K562 (cell line): Measurements from ENCODE around the gene PCDH1. TPM values are rescaled to one million over a fixed set of nuclear protein-coding genes. Genes with fewer than 3 reads are reported as not detected.
A peak's percentile ranks its signal among the peaks of the same experiment; 100 is the strongest.

ENCODE experiments used
- FOXJ2 ChIP-seq: fragments of 200-800 bp; sonication (Bioruptor generic); IDR thresholded peaks from 2 replicates; pipeline ENCODE4 v1.6.1; 2016; ENCODE audit warnings: missing genetic modification characterization, missing compliant biosample characterization
- GATAD2B ChIP-seq: fragments of 450-650 bp; IDR thresholded peaks from 2 replicates; pipeline ENCODE4 v1.6.1; 2017; ENCODE audit warnings: mild to moderate bottlenecking, borderline replicate concordance
- HNRNPK ChIP-seq: fragments of 200-400 bp; formaldehyde crosslinking; IDR thresholded peaks from one replicate; pipeline ENCODE4 v1.6.1; 2018; ENCODE audit warnings: mild to moderate bottlenecking, low read depth, low read length; ENCODE audit not compliant: poor library complexity, severe bottlenecking
- IFI16 ChIP-seq: fragments of 250-450 bp; sonication (Bioruptor Pico); IDR thresholded peaks from 2 replicates; pipeline ENCODE4 v2.1.2; 2022; ENCODE audit warnings: mild to moderate bottlenecking, inconsistent platforms
- NONO ChIP-seq, 2 experiments: fragments of 200-400 bp in 1 of 2; fragments of 450-650 bp in 1 of 2; formaldehyde crosslinking in 1 of 2; IDR thresholded peaks; 2 replicates each; pipeline ENCODE4 v1.6.1; 2017; ENCODE audit warnings: low read depth in 2 of 2, mild to moderate bottlenecking in 2 of 2, moderate library complexity in 2 of 2, low read length in 1 of 2
- POLR2G ChIP-seq: fragments of 200-400 bp; formaldehyde crosslinking; IDR thresholded peaks from 2 replicates; pipeline ENCODE4 v1.6.1; 2017; ENCODE audit warnings: low read depth, mild to moderate bottlenecking, antibody characterized with exemption, low read length, moderate library complexity
- RB1 ChIP-seq: fragments of 450-650 bp; IDR thresholded peaks from 2 replicates; pipeline ENCODE4 v1.6.1; 2017; ENCODE audit warnings: low read depth, mild to moderate bottlenecking
- REST ChIP-seq, 2 experiments: fragments of 450-650 bp; formaldehyde crosslinking in 1 of 2; IDR thresholded peaks; 2 replicates each; pipeline versions ENCODE4 v1.4.0 to v1.6.1; 2014 to 2020; ENCODE audit warnings: mild to moderate bottlenecking in 2 of 2, borderline replicate concordance in 1 of 2, low read depth in 1 of 2
- SMAD2 ChIP-seq: fragments of 150-350 bp; IDR thresholded peaks from 2 replicates; pipeline ENCODE4 v1.6.1; 2014; ENCODE audit warnings: low read depth, mild to moderate bottlenecking, low read length
- TBL1XR1 ChIP-seq, 2 experiments: IDR thresholded peaks; 2 replicates each; pipeline ENCODE4 v1.6.1; 2012; ENCODE audit warnings: improper control_type of control experiment in 2 of 2, low read length in 2 of 2, mild to moderate bottlenecking in 1 of 2
- UBTF ChIP-seq, 2 experiments: IDR thresholded peaks; 2 replicates each; pipeline ENCODE4 v1.6.1; 2012; ENCODE audit warnings: improper control_type of control experiment in 2 of 2, low read depth in 2 of 2, low read length in 2 of 2, borderline replicate concordance in 1 of 2
- ZNF830 ChIP-seq: fragments of 250-450 bp; sonication (Bioruptor Pico); IDR thresholded peaks from 2 replicates; pipeline ENCODE4 v1.5.0; 2021; ENCODE audit warnings: mild to moderate bottlenecking
- polyA plus RNA-seq, 8 experiments: library from polyadenylated mRNA; depleted of rRNA in 4 of 8; stranded (reverse) in 5 of 8; unstranded in 3 of 8; fragments of >200 nt; fragmentation: Nextera tagmentation in 2 of 8; fragmentation: Illumina TruSeq in 1 of 8; extraction: Ambion mirVana in 2 of 8; extraction: Trizol in 1 of 8; gene quantifications; 2 replicates each; pipeline versions ENCODE4 v1.2.1 to v1.2.3, GENCODE V29; 2011 to 2014; ENCODE audit warnings: inconsistent platforms in 1 of 8, missing spikeins in 1 of 8
- total RNA-seq, 7 experiments: library from RNA; depleted of rRNA in 6 of 7; stranded (reverse); fragments of >200 nt in 6 of 7; fragmentation: Illumina TruSeq in 2 of 7; extraction: Trizol in 2 of 7; gene quantifications; 2 replicates each; pipeline versions ENCODE4 v1.2.1 to v1.2.3, GENCODE V29; 2011 to 2021; ENCODE audit warnings: low replicate concordance in 1 of 7
- TF ChIP-seq, protein P1 (sequence below), 3 experiments: fragments of 200-800 bp in 1 of 3; sonication (Bioruptor generic) in 1 of 3; sonication (generic) in 1 of 3; formaldehyde crosslinking in 1 of 3; IDR thresholded peaks; 2 replicates each; pipeline versions ENCODE4 v1.6.1 to v1.8.0; 2016 to 2022; ENCODE audit warnings: mild to moderate bottlenecking in 2 of 3, missing compliant biosample characterization in 2 of 3, missing genetic modification characterization in 2 of 3, missing genetic modification reagents in 1 of 3

The PCDH1 gene
- total and polyA plus RNA-seq, 9 of the 15 experiments (the other 6 are each of a cell fraction or from before 2014, with no cell fraction given) = 0.11 to 3.6 (median 1.9) TPM; not detected in 1

GRCh38 chr5:141878186-141878710 lies at the start of gene PCDH1 (continued):
- TF ChIP-seq, protein P1, sequence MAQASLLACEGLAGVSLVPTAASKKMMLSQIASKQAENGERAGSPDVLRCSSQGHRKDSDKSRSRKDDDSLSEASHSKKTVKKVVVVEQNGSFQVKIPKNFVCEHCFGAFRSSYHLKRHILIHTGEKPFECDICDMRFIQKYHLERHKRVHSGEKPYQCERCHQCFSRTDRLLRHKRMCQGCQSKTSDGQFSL (CRISPR knock-in tag; IDR thresholded peaks at IDR 0.05) = no peak
- TF ChIP-seq, protein P1 (tag; IDR thresholded peaks at IDR 0.05) = peak in 1 of 2 experiments; percentile 65; a peak in 1 of 4 replicates
- TF ChIP-seq SMAD2 = no peak
- TF ChIP-seq HNRNPK = no peak
- peak in 1 of 2 experiments; percentile 77; a peak in 1 of 4 replicates for TF ChIP-seq NONO (IDR thresholded peaks at IDR 0.05; ENCODE audit: low read depth in 2 of 2, low read length in 1 of 2)
- TF ChIP-seq GATAD2B = peak; percentile 67; the same call in 1 of the 2 replicates
- TF ChIP-seq ZNF830 (CRISPR knock-in tag) = no peak
- no peak for TF ChIP-seq FOXJ2 (tag)
- TF ChIP-seq UBTF (IDR thresholded peaks at IDR 0.05; ENCODE audit: borderline replicate concordance in 1 of 2, low read depth in 2 of 2, low read length in 2 of 2) = peak; percentile 81 to 91; a peak in 3 of 4 replicates
- TF ChIP-seq RB1 = peak; percentile 76
- no peak for TF ChIP-seq TBL1XR1 (IDR thresholded peaks at IDR 0.05; ENCODE audit: low read length in 2 of 2)
- TF ChIP-seq POLR2G = peak; percentile 64
- peak; percentile 56; the same call in 1 of the 2 replicates for TF ChIP-seq REST (IDR thresholded peaks at IDR 0.05; ENCODE audit: borderline replicate concordance)
- no peak for TF ChIP-seq REST (CRISPR knock-in tag; IDR thresholded peaks at IDR 0.05; ENCODE audit: low read depth)
- TF ChIP-seq IFI16 (CRISPR knock-in tag) = no peak
